ENCODE measurements around the gene ZPBP2. TPM values are rescaled to one million over a fixed set of nuclear protein-coding genes. Genes with fewer than 3 reads are reported as not detected.

Gene ZPBP2
- total RNA-seq, 1 experiment from 2014 or later, result not detected

- Histone ChIP-seq H3K27me3 (ENCODE audit: control insufficient read depth, insufficient read depth, low read length) (no peaks in the 10 kb centered on the region), H3K4me1 (ENCODE audit: control insufficient read depth, insufficient read depth, low read length) (peaks cover 28% of the 10 kb centered on the region), H3K9me3 (ENCODE audit: control insufficient read depth, insufficient read depth, low read depth, low read length) (no peaks in the 10 kb centered on the region), H3K36me3 (ENCODE audit: control insufficient read depth, insufficient read depth, low read length) (no peaks in the 10 kb centered on the region; the same call in 1 of the 2 replicates), H3K4me3 (ENCODE audit: low read depth in 2 of 2, low read length in 2 of 2) (no peak overlapping the region), H3K27ac (ENCODE audit: low read length) (no peak overlapping the region)
- intact Hi-C loops (cut with micrococcal nuclease; ENCODE audit: unreplicated experiment), result no loop called here
- TF ChIP-seq POLR2AphosphoS5 (IDR thresholded peaks at IDR 0.05; ENCODE audit: low read depth, low read length) (no peak), CTCF (IDR thresholded peaks at IDR 0.05) (no peak), TCF7L2 (IDR thresholded peaks at IDR 0.05; ENCODE audit: low read depth, low read length) (no peak), REST (IDR thresholded peaks at IDR 0.05; ENCODE audit: insufficient read depth in 1 of 2, low read depth in 2 of 2, low read length in 1 of 2) (no peak), SIN3A (IDR thresholded peaks at IDR 0.05; ENCODE audit: borderline replicate concordance, insufficient read depth, low read depth, low read length) (no peak)
- POLR2A ChIA-PET, result no interaction called here
- no TSS peak for BruUV-seq (replicated peaks)
- ATAC-seq (no peak), DNase-seq (ENCODE audit: low read depth, low spot score) (no peak)
- CTCF ChIA-PET, result interaction anchor here (0.6 kb wide), 1 partner anchor 14 kb away, joined by 3 read pairs; no protein-coding TSS in a partner anchor
- in situ Hi-C loops (cut with HindIII; ENCODE audit: low pct_unique_long_range_greater_than_20kb, low sequenced_read_pairs), result no loop called here
Observed at GRCh38 chr17:39923836-39924690, 56.1 kb downstream of the ZPBP2 start.

DNA sequence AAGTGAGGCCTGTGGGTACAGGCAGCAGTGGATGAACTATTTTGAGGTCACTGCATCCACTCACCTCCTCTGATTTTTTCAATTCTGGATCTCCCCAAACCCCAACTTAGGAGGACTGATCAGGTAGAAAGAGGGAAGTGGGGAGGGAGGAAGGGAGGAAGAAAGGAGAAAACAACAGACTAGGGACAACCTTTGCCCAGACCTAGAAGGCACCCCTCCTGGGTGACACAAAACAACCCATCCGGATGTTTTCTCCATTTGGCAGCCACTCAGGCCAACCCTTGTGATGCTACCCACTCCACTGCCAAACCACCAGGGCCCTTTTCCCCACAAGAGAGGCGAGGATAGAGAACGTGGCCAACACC, 56.7 kb downstream of the ZPBP2 start:
- Histone ChIP-seq H3K4me1 (ENCODE audit: control insufficient read depth, insufficient read depth, low read length) (peaks cover 34% of the 10 kb centered on the region), H3K4me3 (ENCODE audit: low read depth in 2 of 2, low read length in 2 of 2) (no peak overlapping the region), H3K27me3 (ENCODE audit: control insufficient read depth, insufficient read depth, low read length) (no peaks in the 10 kb centered on the region), H3K36me3 (ENCODE audit: control insufficient read depth, insufficient read depth, low read length) (no peaks in the 10 kb centered on the region; the same call in 1 of the 2 replicates), H3K9me3 (ENCODE audit: control insufficient read depth, insufficient read depth, low read depth, low read length) (no peaks in the 10 kb centered on the region), H3K27ac (ENCODE audit: low read length) (no peak overlapping the region)
- BruUV-seq (replicated peaks), result no TSS peak
- in situ Hi-C loops (cut with HindIII; ENCODE audit: low pct_unique_long_range_greater_than_20kb, low sequenced_read_pairs) (no loop called here), intact Hi-C loops (cut with micrococcal nuclease; ENCODE audit: unreplicated experiment) (no loop called here)
- ChIA-PET CTCF (no interaction called here), POLR2A (no interaction called here)
- ATAC-seq (no peak), DNase-seq (ENCODE audit: low read depth, low spot score) (no peak)
- TF ChIP-seq REST (IDR thresholded peaks at IDR 0.05; ENCODE audit: insufficient read depth in 1 of 2, low read depth in 2 of 2, low read length in 1 of 2) (no peak), POLR2AphosphoS5 (IDR thresholded peaks at IDR 0.05; ENCODE audit: low read depth, low read length) (no peak), TCF7L2 (IDR thresholded peaks at IDR 0.05; ENCODE audit: low read depth, low read length) (no peak), CTCF (IDR thresholded peaks at IDR 0.05) (no peak), SIN3A (IDR thresholded peaks at IDR 0.05; ENCODE audit: borderline replicate concordance, insufficient read depth, low read depth, low read length) (no peak)

Measured in Panc1 (cell line).